Measurements from ENCODE around the gene GPR39.

The GPR39 gene

DNA sequence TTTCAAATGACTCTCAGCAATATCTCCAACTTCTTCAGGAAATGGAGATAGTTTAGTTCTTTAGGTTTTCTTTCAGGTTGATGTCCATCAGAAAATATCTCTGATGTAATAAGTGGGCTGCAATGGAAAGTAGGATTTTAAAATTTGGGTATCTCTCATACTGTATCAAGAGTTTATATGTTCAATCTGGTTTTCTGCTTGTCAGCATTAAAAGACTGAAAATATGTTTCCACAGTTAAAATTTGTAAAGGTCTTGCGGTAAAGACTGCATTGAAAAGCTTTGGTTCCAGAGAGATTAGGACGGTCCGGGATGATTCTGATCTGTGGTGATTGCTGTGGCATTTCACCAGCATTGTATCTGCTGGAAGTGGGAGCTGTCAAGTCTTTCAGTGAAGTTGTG is 170.2 kb downstream of the GPR39 start:
- Histone ChIP-seq H3K9ac (ENCODE audit: low read depth in 1 of 2, low read length in 2 of 2) (no peak overlapping the region), H3K27ac (ENCODE audit: low read depth, low read length) (no peak overlapping the region), H3K4me3 (ENCODE audit: low read depth in 1 of 2, low read length in 2 of 2) (no peak overlapping the region), H3K27me3 (ENCODE audit: control insufficient read depth in 1 of 2, insufficient read depth in 2 of 2, low read length in 2 of 2) (no peaks in the 10 kb centered on the region), H3K9me3 (ENCODE audit: control insufficient read depth in 1 of 2, low read length in 2 of 2) (no peaks in the 10 kb centered on the region), H3K36me3 (ENCODE audit: control insufficient read depth in 1 of 2, insufficient read depth in 2 of 2, low read length in 2 of 2) (no peaks in the 10 kb centered on the region), H3K4me1 (ENCODE audit: control insufficient read depth in 1 of 2, insufficient read depth in 2 of 2, low read length in 2 of 2) (no peaks in the 10 kb centered on the region)

DNA sequence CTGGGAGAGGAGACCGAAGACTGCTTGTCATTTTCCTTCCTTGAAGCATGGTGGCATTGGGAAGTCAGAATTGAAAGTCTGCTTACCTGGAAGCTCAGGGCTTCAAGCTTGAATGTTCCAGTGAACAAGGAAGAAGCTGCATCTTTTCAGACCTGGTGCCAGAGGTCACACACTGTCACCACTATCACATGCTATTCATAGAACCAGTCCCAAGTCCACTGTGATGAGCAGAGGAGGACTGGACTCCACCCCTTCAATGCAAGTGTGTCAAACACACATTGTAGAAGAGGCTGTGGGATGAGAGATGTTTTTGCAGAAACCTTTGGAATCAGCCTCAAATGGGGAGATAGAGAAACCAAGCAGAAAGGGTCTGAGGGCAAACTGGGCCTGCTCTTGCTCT is 172.0 kb downstream of the GPR39 start:
- Histone ChIP-seq H3K27me3 (ENCODE audit: control insufficient read depth in 1 of 2, insufficient read depth in 2 of 2, low read length in 2 of 2) (no peaks in the 10 kb centered on the region), H3K27ac (ENCODE audit: low read depth, low read length) (no peak overlapping the region), H3K36me3 (ENCODE audit: control insufficient read depth in 1 of 2, insufficient read depth in 2 of 2, low read length in 2 of 2) (no peaks in the 10 kb centered on the region), H3K4me3 (ENCODE audit: low read depth in 1 of 2, low read length in 2 of 2) (no peak overlapping the region), H3K4me1 (ENCODE audit: control insufficient read depth in 1 of 2, insufficient read depth in 2 of 2, low read length in 2 of 2) (no peaks in the 10 kb centered on the region), H3K9ac (ENCODE audit: low read depth in 1 of 2, low read length in 2 of 2) (no peak overlapping the region), H3K9me3 (ENCODE audit: control insufficient read depth in 1 of 2, low read length in 2 of 2) (no peaks in the 10 kb centered on the region)

DNA sequence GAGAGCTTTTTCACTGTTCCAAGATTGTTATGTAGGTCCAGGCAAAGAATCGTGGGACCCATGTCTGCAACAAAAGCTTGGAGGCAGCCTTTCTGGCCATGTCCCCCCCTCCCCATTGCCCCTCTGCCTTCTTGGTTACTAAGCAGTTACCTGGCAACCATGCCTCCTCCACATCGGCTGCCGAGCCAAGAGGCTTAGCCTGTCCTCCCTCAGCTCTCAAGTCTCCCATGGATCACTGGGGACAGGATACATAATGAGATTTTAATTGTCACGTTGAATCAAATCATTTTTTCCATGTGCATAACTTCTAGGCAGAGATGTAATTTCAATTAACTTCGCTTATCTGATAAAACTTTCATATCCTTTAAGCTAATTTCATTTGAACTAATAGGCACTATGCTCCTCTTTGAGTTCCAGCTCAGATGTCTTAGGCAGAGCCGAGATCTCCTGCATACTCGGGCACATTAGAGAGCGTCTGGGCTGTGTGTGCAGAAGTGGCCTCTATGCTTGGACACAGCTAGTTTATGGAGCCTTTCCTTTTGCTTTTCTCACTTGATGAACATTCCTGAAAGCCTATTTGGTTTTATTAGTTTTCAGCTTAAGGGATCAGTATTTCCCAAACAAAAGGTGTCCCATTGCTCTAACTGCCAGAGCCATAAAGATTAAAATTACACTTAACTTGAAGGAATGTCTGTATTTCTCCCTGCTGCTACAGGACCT is 172.7 kb downstream of the GPR39 start:
- Histone ChIP-seq H3K9ac (ENCODE audit: low read depth in 1 of 2, low read length in 2 of 2) (no peak overlapping the region), H3K9me3 (ENCODE audit: control insufficient read depth in 1 of 2, low read length in 2 of 2) (no peaks in the 10 kb centered on the region), H3K27ac (ENCODE audit: low read depth, low read length) (no peak overlapping the region), H3K4me1 (ENCODE audit: control insufficient read depth in 1 of 2, insufficient read depth in 2 of 2, low read length in 2 of 2) (no peaks in the 10 kb centered on the region), H3K27me3 (ENCODE audit: control insufficient read depth in 1 of 2, insufficient read depth in 2 of 2, low read length in 2 of 2) (no peaks in the 10 kb centered on the region), H3K36me3 (ENCODE audit: control insufficient read depth in 1 of 2, insufficient read depth in 2 of 2, low read length in 2 of 2) (no peaks in the 10 kb centered on the region), H3K4me3 (ENCODE audit: low read depth in 1 of 2, low read length in 2 of 2) (no peak overlapping the region)

DNA sequence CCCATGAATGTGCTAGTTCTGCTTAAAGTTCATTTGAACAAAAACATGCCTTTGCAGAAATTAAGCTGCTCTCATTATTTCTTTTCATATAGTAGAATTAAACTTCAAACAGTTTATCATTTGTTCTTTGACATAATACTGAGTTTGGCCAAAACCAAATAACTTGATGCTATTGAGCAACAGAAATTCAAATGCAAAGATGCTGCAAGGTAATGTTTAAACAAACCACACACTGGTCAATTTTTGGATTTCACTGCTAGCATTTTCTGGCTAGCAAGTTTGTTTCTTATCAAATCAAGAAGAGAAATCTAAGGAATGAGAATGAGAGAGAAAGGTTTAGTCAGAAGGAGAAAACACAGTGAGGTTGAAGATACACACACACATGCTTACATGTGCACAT is 173.4 kb downstream of the GPR39 start:
- H3K4me3 ChIP-seq (ENCODE audit: low read depth in 1 of 2, low read length in 2 of 2), result no peak overlapping the region
- no peaks in the 10 kb centered on the region for H3K36me3 ChIP-seq (ENCODE audit: control insufficient read depth in 1 of 2, insufficient read depth in 2 of 2, low read length in 2 of 2)
- no peaks in the 10 kb centered on the region for H3K27me3 ChIP-seq (ENCODE audit: control insufficient read depth in 1 of 2, insufficient read depth in 2 of 2, low read length in 2 of 2)
- no peaks in the 10 kb centered on the region for H3K9me3 ChIP-seq (ENCODE audit: control insufficient read depth in 1 of 2, low read length in 2 of 2)
- H3K9ac ChIP-seq (ENCODE audit: low read depth in 1 of 2, low read length in 2 of 2), result no peak overlapping the region
- no peak overlapping the region for H3K27ac ChIP-seq (ENCODE audit: low read depth, low read length)
- no peaks in the 10 kb centered on the region for H3K4me1 ChIP-seq (ENCODE audit: control insufficient read depth in 1 of 2, insufficient read depth in 2 of 2, low read length in 2 of 2)

DNA sequence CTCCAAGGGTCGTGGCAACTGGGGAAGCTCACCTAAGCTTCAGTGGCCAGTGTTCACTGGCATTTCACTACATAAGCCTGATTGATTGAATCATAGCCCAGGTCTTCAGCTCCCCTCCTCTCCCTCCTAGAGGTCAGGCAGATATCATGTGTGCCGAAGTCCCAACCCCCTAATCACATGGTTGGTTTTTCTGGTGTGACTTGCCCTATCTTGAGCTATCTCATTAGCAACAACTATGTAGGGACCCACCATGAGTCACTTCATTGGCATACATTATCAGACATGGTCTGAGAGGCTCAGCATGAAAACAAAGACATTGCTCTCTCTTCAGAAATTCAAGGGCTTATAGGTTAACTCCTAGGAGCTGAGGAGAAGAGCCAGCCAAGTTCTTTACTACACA is 176.6 kb downstream of the GPR39 start:
- Histone ChIP-seq H3K27ac (ENCODE audit: low read depth, low read length) (no peak overlapping the region), H3K27me3 (ENCODE audit: control insufficient read depth in 1 of 2, insufficient read depth in 2 of 2, low read length in 2 of 2) (no peaks in the 10 kb centered on the region), H3K4me1 (ENCODE audit: control insufficient read depth in 1 of 2, insufficient read depth in 2 of 2, low read length in 2 of 2) (no peaks in the 10 kb centered on the region), H3K9me3 (ENCODE audit: control insufficient read depth in 1 of 2, low read length in 2 of 2) (no peaks in the 10 kb centered on the region), H3K36me3 (ENCODE audit: control insufficient read depth in 1 of 2, insufficient read depth in 2 of 2, low read length in 2 of 2) (no peaks in the 10 kb centered on the region), H3K9ac (ENCODE audit: low read depth in 1 of 2, low read length in 2 of 2) (no peak overlapping the region), H3K4me3 (ENCODE audit: low read depth in 1 of 2, low read length in 2 of 2) (no peak overlapping the region)

DNA sequence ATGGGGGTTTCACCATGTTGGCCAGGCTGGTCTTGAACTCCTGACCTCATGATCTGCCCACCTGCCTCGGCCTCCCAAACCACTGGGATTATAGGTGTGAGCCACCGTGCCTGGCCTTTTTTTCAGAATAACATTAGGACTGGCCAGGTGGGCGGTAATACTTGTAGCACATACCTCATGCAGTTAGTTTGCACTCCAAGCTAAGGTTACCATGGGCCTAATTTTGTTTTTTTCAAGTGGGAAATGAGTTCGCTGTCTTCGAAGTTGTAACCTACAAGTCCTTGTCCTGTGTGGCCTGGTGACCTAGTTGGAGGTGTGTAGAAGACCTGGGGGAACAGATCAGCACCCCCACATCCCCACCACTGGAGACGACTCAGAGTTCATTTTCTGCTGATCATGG is 178.6 kb downstream of the GPR39 start:
- Histone ChIP-seq H3K27ac (ENCODE audit: low read depth, low read length) (no peak overlapping the region), H3K27me3 (ENCODE audit: control insufficient read depth in 1 of 2, insufficient read depth in 2 of 2, low read length in 2 of 2) (no peaks in the 10 kb centered on the region), H3K9me3 (ENCODE audit: control insufficient read depth in 1 of 2, low read length in 2 of 2) (no peaks in the 10 kb centered on the region), H3K4me1 (ENCODE audit: control insufficient read depth in 1 of 2, insufficient read depth in 2 of 2, low read length in 2 of 2) (no peaks in the 10 kb centered on the region), H3K36me3 (ENCODE audit: control insufficient read depth in 1 of 2, insufficient read depth in 2 of 2, low read length in 2 of 2) (no peaks in the 10 kb centered on the region), H3K9ac (ENCODE audit: low read depth in 1 of 2, low read length in 2 of 2) (no peak overlapping the region), H3K4me3 (ENCODE audit: low read depth in 1 of 2, low read length in 2 of 2) (no peak overlapping the region)

DNA sequence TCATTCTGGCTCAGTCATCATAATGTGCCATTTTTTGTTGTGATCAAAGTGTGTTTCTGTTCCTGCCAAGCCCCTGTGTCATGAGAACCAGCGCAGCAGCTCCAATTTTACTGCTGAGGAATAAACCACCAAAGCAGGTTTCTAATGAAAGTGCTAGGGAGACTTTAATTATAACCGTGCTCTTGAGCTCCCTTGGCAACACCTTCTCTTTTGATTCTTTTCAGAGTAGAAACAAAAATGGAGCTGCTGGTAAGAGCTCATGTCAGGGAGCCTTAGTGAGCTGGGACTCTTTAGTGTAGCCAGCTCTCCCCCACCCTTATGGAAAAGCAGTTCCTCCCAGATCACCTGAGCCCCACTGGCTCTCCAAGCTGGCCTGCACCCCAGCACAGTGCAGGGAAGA is 179.1 kb downstream of the GPR39 start:
- no peaks in the 10 kb centered on the region for H3K4me1 ChIP-seq (ENCODE audit: control insufficient read depth in 1 of 2, insufficient read depth in 2 of 2, low read length in 2 of 2)
- no peak overlapping the region for H3K4me3 ChIP-seq (ENCODE audit: low read depth in 1 of 2, low read length in 2 of 2)
- no peak overlapping the region for H3K9ac ChIP-seq (ENCODE audit: low read depth in 1 of 2, low read length in 2 of 2)
- H3K27ac ChIP-seq (ENCODE audit: low read depth, low read length), result no peak overlapping the region
- H3K9me3 ChIP-seq (ENCODE audit: control insufficient read depth in 1 of 2, low read length in 2 of 2), result no peaks in the 10 kb centered on the region
- H3K36me3 ChIP-seq (ENCODE audit: control insufficient read depth in 1 of 2, insufficient read depth in 2 of 2, low read length in 2 of 2), result no peaks in the 10 kb centered on the region
- H3K27me3 ChIP-seq (ENCODE audit: control insufficient read depth in 1 of 2, insufficient read depth in 2 of 2, low read length in 2 of 2), result no peaks in the 10 kb centered on the region

DNA sequence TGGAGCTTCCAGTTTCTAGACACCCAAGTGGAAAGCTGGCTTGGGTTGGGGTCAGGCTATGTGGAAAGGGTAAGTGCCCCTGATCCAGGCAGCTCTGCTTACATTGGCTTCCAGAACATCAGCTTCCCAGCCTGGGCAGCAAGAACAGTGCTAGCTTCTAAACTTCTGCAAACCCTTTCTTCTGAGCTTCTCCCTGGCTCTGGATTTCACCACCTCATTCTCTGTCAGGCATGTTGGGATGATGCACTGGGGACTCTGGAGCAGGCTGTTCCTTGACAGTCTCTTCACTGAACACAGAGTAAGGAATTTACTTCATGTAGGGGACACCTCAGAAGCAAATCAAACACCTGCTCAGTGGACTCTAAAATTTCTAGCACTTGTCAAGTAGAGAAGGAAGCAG is 180.6 kb downstream of the GPR39 start:
- Histone ChIP-seq H3K36me3 (ENCODE audit: control insufficient read depth in 1 of 2, insufficient read depth in 2 of 2, low read length in 2 of 2) (no peaks in the 10 kb centered on the region), H3K9ac (ENCODE audit: low read depth in 1 of 2, low read length in 2 of 2) (no peak overlapping the region), H3K4me3 (ENCODE audit: low read depth in 1 of 2, low read length in 2 of 2) (no peak overlapping the region), H3K27ac (ENCODE audit: low read depth, low read length) (no peak overlapping the region), H3K9me3 (ENCODE audit: control insufficient read depth in 1 of 2, low read length in 2 of 2) (no peaks in the 10 kb centered on the region), H3K27me3 (ENCODE audit: control insufficient read depth in 1 of 2, insufficient read depth in 2 of 2, low read length in 2 of 2) (no peaks in the 10 kb centered on the region), H3K4me1 (ENCODE audit: control insufficient read depth in 1 of 2, insufficient read depth in 2 of 2, low read length in 2 of 2) (no peaks in the 10 kb centered on the region)

DNA sequence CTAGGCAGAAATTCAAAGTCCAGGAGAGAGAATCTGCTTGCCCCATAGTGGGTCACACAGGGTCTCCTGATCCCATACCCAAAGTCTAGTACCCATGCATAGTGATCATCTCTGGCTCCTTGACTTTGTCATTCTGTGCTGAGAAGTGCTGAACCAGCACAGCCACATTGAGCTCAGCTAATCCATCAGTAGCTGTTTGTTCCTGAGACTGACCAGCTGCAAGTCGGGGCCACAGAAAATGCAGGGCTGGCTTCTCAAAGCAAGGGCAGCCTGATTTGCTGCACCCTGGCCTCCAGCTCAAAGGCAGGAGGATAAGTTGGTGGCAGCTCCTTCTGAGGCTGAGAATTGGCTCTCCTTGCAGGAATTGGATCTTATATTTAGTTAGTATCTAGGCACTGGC is 181.2 kb downstream of the GPR39 start:
- no peaks in the 10 kb centered on the region for H3K4me1 ChIP-seq (ENCODE audit: control insufficient read depth in 1 of 2, insufficient read depth in 2 of 2, low read length in 2 of 2)
- H3K27ac ChIP-seq (ENCODE audit: low read depth, low read length), result no peak overlapping the region
- H3K9ac ChIP-seq (ENCODE audit: low read depth in 1 of 2, low read length in 2 of 2), result no peak overlapping the region
- no peaks in the 10 kb centered on the region for H3K27me3 ChIP-seq (ENCODE audit: control insufficient read depth in 1 of 2, insufficient read depth in 2 of 2, low read length in 2 of 2)
- H3K36me3 ChIP-seq (ENCODE audit: control insufficient read depth in 1 of 2, insufficient read depth in 2 of 2, low read length in 2 of 2), result no peaks in the 10 kb centered on the region
- no peak overlapping the region for H3K4me3 ChIP-seq (ENCODE audit: low read depth in 1 of 2, low read length in 2 of 2)
- H3K9me3 ChIP-seq (ENCODE audit: control insufficient read depth in 1 of 2, low read length in 2 of 2), result no peaks in the 10 kb centered on the region

DNA sequence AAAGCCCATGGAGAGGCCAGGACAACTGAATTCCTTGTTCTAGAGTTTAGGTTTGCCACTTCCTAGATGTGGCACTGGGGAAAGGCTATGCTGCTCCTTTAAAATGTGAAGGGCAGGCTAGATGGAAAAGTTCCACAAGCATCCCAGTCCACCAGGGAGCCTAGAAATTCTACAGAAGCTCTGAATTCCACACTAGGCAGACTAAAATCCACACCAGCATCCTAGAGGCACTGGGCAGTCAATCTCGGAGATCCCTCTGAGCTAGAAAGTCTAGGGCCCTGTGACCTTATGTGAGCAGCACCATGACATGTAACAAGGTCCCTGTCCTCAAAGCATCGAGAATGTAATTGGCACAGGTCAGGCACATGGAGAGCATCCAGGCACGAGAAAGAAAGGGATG is 181.9 kb downstream of the GPR39 start:
- no peaks in the 10 kb centered on the region for H3K9me3 ChIP-seq (ENCODE audit: control insufficient read depth in 1 of 2, low read length in 2 of 2)
- H3K4me1 ChIP-seq (ENCODE audit: control insufficient read depth in 1 of 2, insufficient read depth in 2 of 2, low read length in 2 of 2), result no peaks in the 10 kb centered on the region
- H3K4me3 ChIP-seq (ENCODE audit: low read depth in 1 of 2, low read length in 2 of 2), result no peak overlapping the region
- no peak overlapping the region for H3K27ac ChIP-seq (ENCODE audit: low read depth, low read length)
- H3K27me3 ChIP-seq (ENCODE audit: control insufficient read depth in 1 of 2, insufficient read depth in 2 of 2, low read length in 2 of 2), result no peaks in the 10 kb centered on the region
- H3K9ac ChIP-seq (ENCODE audit: low read depth in 1 of 2, low read length in 2 of 2), result no peak overlapping the region
- H3K36me3 ChIP-seq (ENCODE audit: control insufficient read depth in 1 of 2, insufficient read depth in 2 of 2, low read length in 2 of 2), result no peaks in the 10 kb centered on the region

DNA sequence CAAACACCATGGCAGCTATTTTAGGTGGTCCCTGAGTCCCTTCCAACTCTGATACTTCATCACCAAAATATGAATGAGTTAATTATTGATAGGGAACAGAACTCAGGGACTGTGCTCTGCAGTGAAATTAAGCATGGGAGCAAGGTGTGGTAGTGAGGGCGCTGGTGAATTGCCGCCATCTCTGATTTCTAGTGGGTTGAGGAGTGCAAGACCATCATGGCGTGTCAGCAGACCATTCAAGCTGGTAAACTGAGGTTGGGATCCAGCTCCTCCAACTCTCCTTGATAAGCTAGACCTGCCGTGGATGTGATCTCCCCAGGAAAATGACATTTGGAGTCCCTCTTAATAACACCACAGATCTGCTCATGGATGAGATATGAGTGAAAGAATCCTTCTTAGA is 183.0 kb downstream of the GPR39 start:
- no peak overlapping the region for H3K27ac ChIP-seq (ENCODE audit: low read depth, low read length)
- H3K4me1 ChIP-seq (ENCODE audit: control insufficient read depth in 1 of 2, insufficient read depth in 2 of 2, low read length in 2 of 2), result no peaks in the 10 kb centered on the region
- no peak overlapping the region for H3K9ac ChIP-seq (ENCODE audit: low read depth in 1 of 2, low read length in 2 of 2)
- H3K36me3 ChIP-seq (ENCODE audit: control insufficient read depth in 1 of 2, insufficient read depth in 2 of 2, low read length in 2 of 2), result no peaks in the 10 kb centered on the region
- no peaks in the 10 kb centered on the region for H3K9me3 ChIP-seq (ENCODE audit: control insufficient read depth in 1 of 2, low read length in 2 of 2)
- H3K27me3 ChIP-seq (ENCODE audit: control insufficient read depth in 1 of 2, insufficient read depth in 2 of 2, low read length in 2 of 2), result no peaks in the 10 kb centered on the region
- H3K4me3 ChIP-seq (ENCODE audit: low read depth in 1 of 2, low read length in 2 of 2), result no peak overlapping the region

Data from duodenal mucosa (tissue), 2 donors.